Gastrocnemius medialis (tissue), 4 donors: ENCODE measurements around the gene RNF41. TPM values are rescaled to one million over a fixed set of nuclear protein-coding genes. Genes with fewer than 3 reads are reported as not detected.
A peak's percentile ranks its signal among the peaks of the same experiment; 100 is the strongest.

ENCODE experiments used
- ATAC-seq, 2 donors: fragments of 150-250 bp; one replicate each; pipeline ENCODE4 v1.9.1; 2016
- DNase-seq, 2 donors: peaks; one replicate each; pipeline ENCODE4 v3.0.0-alpha.2; 2019
- H3K27ac ChIP-seq, 4 donors: fragments of 200-600 bp; sonication (generic); 1 replicate in 1 of 4; 2 replicates in 3 of 4; pipeline ENCODE4 v1.5.1; 2016 to 2018; ENCODE audit warnings: mild to moderate bottlenecking in 2 of 4, moderate library complexity in 1 of 4
- H3K27me3 ChIP-seq, 3 donors: fragments of 200-600 bp; sonication (generic) in 2 of 3; 1 replicate in 1 of 3; 2 replicates in 2 of 3; pipeline versions ENCODE4 v1.5.1 to v1.6.0; 2016 to 2019; ENCODE audit warnings: mild to moderate bottlenecking in 1 of 3, moderate library complexity in 1 of 3
- H3K36me3 ChIP-seq, 2 donors: fragments of 200-600 bp; sonication (generic) in 1 of 2; one replicate each; pipeline ENCODE4 v1.5.1; 2017 to 2018
- H3K4me1 ChIP-seq, 2 donors: fragments of 200-600 bp; sonication (generic) in 1 of 2; one replicate each; pipeline ENCODE4 v1.5.1; 2016 to 2017; ENCODE audit warnings: mild to moderate bottlenecking in 2 of 2
- H3K4me3 ChIP-seq, 4 donors: fragments of 200-600 bp; sonication (generic) in 3 of 4; 1 replicate in 1 of 4; 2 replicates in 3 of 4; pipeline ENCODE4 v1.5.1; 2016 to 2019; ENCODE audit warnings: mild to moderate bottlenecking in 2 of 4
- H3K9me3 ChIP-seq, 3 donors: fragments of 200-600 bp; sonication (generic) in 2 of 3; 1 replicate in 1 of 3; 2 replicates in 2 of 3; pipeline ENCODE4 v1.5.1; 2016 to 2019
- POLR2A ChIP-seq, 2 donors: fragments of 450-650 bp; IDR thresholded peaks; one replicate each; pipeline ENCODE4 v1.6.1; 2017; ENCODE audit warnings: antibody characterized with exemption in 2 of 2, mild to moderate bottlenecking in 2 of 2, moderate library complexity in 2 of 2
- in situ Hi-C, 4 donors: fragments of 200-750 bp; cut with MboI; loops; one replicate each; pipeline versions ENCODE4 v1.15.0 to v1.8.0; 2017; ENCODE audit warnings: low sequenced_read_pairs in 4 of 4
- intact Hi-C: fragments of 100-400 bp; cut with DNase I; formaldehyde crosslinking; loops from one replicate; pipeline ENCODE4 v1.15.1; 2023; ENCODE audit warnings: low total_unique reads
- total RNA-seq, 4 donors: library from RNA; depleted of rRNA; stranded (reverse); fragments of >200 nt; gene quantifications; one replicate each; pipeline versions ENCODE4 v1.1.0 to v1.2.3, GENCODE V29; 2016
- TF ChIP-seq, protein P1 (sequence below), 5 experiments: fragments of 450-650 bp in 3 of 5; fragments of 200-600 bp in 2 of 5; sonication (generic) in 2 of 5; IDR thresholded peaks in 4 of 5; conservative IDR thresholded peaks in 1 of 5; 1 replicate in 4 of 5; 2 replicates in 1 of 5; pipeline ENCODE4 v1.5.1; 2016 to 2019; ENCODE audit warnings: antibody characterized with exemption in 5 of 5, mild to moderate bottlenecking in 3 of 5, moderate library complexity in 3 of 5

The RNF41 gene
- total RNA-seq, 4 donors from 2014 or later: 46.5 to 58.9 (median 54.8) TPM

DNA sequence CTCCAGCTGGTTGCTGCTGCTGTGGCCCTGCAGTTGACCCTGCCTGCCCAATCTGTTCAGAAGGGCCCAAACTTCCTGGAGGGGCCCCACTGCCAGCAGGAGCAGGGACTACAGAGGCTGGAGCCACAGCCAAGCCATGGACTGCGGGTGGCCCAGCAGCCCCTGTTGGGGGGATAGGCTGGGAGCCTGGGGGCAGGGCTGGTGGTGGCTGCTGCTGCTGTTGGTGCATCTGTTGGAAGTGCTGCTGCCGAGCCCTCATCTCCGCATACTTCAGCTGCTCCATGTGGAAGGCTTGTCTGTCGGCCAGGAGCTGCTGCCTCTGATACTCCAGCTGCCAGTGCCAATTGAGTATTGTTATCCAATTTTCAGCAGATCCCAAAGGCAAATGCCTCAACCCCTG is 56.4 kb downstream of the RNF41 start:
- intact Hi-C loops: no loop called here
- H3K27ac ChIP-seq: peak overlapping the region in 3 of 4 donors; percentile 24 to 64 (median 35)
- H3K4me1 ChIP-seq: peaks cover 15 to 18% of the 10 kb centered on the region in 2 donors
- peak in 1 of 2 donors; percentile 13 for ATAC-seq
- H3K27me3 ChIP-seq: no peaks in the 10 kb centered on the region
- no peak for TF ChIP-seq POLR2A (IDR thresholded peaks at IDR 0.05)
- TF ChIP-seq, protein P1, sequence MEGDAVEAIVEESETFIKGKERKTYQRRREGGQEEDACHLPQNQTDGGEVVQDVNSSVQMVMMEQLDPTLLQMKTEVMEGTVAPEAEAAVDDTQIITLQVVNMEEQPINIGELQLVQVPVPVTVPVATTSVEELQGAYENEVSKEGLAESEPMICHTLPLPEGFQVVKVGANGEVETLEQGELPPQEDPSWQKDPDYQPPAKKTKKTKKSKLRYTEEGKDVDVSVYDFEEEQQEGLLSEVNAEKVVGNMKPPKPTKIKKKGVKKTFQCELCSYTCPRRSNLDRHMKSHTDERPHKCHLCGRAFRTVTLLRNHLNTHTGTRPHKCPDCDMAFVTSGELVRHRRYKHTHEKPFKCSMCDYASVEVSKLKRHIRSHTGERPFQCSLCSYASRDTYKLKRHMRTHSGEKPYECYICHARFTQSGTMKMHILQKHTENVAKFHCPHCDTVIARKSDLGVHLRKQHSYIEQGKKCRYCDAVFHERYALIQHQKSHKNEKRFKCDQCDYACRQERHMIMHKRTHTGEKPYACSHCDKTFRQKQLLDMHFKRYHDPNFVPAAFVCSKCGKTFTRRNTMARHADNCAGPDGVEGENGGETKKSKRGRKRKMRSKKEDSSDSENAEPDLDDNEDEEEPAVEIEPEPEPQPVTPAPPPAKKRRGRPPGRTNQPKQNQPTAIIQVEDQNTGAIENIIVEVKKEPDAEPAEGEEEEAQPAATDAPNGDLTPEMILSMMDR (IDR thresholded peaks at IDR 0.05 in 4 of 5, conservative IDR thresholded peaks at IDR 0.05 in 1 of 5): no peak
- in situ Hi-C loops: no loop called here
- H3K4me3 ChIP-seq: no peak overlapping the region
- H3K9me3 ChIP-seq: no peaks in the 10 kb centered on the region
- DNase-seq: no peak
- peaks cover 0 to 100% of the 10 kb centered on the region in 2 donors for H3K36me3 ChIP-seq

DNA sequence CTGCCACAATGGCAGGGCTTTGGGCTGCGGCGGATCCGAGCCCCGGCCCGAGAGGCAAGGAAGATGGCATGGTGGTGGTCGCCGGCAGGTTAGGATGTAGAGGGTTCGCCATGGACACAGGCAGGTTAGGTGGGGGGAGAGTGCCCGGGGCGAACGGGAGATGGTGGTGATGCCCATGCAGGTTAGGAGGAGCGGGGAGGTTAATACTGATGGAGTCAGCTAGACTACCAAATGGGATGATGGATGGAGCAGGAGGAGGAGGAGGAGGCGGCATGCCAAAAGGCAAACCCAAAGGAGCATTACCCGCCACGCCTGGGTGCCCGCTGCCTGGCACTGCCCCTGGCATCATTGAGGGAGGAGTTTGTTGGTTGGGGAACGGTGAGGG is 57.4 kb downstream of the RNF41 start:
- no peak for TF ChIP-seq POLR2A (IDR thresholded peaks at IDR 0.05)
- TF ChIP-seq, protein P1 (IDR thresholded peaks at IDR 0.05 in 4 of 5, conservative IDR thresholded peaks at IDR 0.05 in 1 of 5): no peak
- Histone ChIP-seq H3K4me3 (no peak overlapping the region), H3K9me3 (no peaks in the 10 kb centered on the region), H3K4me1 (peaks cover 26 to 28% of the 10 kb centered on the region in 2 donors), H3K36me3 (peaks cover 0 to 100% of the 10 kb centered on the region in 2 donors), H3K27ac (no peak overlapping the region), H3K27me3 (no peaks in the 10 kb centered on the region)
- ATAC-seq (no peak), DNase-seq (no peak)
- in situ Hi-C loops: no loop called here
- intact Hi-C loops: no loop called here

- intact Hi-C loops (no loop called here), in situ Hi-C loops (no loop called here)
- H3K27me3 ChIP-seq: no peaks in the 10 kb centered on the region
- peak overlapping the region in 1 of 4 donors; percentile 95 for H3K27ac ChIP-seq
- DNase-seq (no peak), ATAC-seq (no peak)
- H3K4me3 ChIP-seq: no peak overlapping the region
- H3K36me3 ChIP-seq: peaks cover 0 to 94% of the 10 kb centered on the region in 2 donors
- no peak for TF ChIP-seq POLR2A (IDR thresholded peaks at IDR 0.05)
- TF ChIP-seq, protein P1 (IDR thresholded peaks at IDR 0.05 in 4 of 5, conservative IDR thresholded peaks at IDR 0.05 in 1 of 5): no peak
- H3K4me1 ChIP-seq: peaks cover 28 to 31% of the 10 kb centered on the region in 2 donors
- no peaks in the 10 kb centered on the region for H3K9me3 ChIP-seq
These were observed 58.0 kb downstream of the RNF41 start for GRCh38 chr12:56163533-56164344.

GRCh38 chr12:56162468-56163290 is 59.0 kb downstream of the RNF41 start:
- ATAC-seq (no peak), DNase-seq (no peak)
- Histone ChIP-seq H3K4me1 (peaks cover 28 to 33% of the 10 kb centered on the region in 2 donors), H3K27ac (peak overlapping the region; percentile 23 to 97 (median 91)), H3K4me3 (no peak overlapping the region), H3K36me3 (peaks cover 0 to 84% of the 10 kb centered on the region in 2 donors), H3K27me3 (no peaks in the 10 kb centered on the region), H3K9me3 (no peaks in the 10 kb centered on the region)
- intact Hi-C loops: no loop called here
- no peak for TF ChIP-seq POLR2A (IDR thresholded peaks at IDR 0.05)
- TF ChIP-seq, protein P1 (IDR thresholded peaks at IDR 0.05 in 4 of 5, conservative IDR thresholded peaks at IDR 0.05 in 1 of 5): no peak
- in situ Hi-C loops: no loop called here
